Mesothelial cell of epicardium (in vitro differentiated cells): Measurements from ENCODE around the gene ABCC6. TPM values are rescaled to one million over a fixed set of nuclear protein-coding genes. Genes with fewer than 3 reads are reported as not detected.

Source experiments
- DNase-seq, 2 experiments: peaks; one replicate each; pipeline ENCODE4 v3.0.0; 2021; ENCODE audit warnings: low spot score in 2 of 2; ENCODE audit not compliant: unreplicated experiment in 2 of 2
- H3K27ac Mint-ChIP-seq: 2 replicates; pipeline ENCODE4 v1.8.0; 2021; ENCODE audit warnings: mixed read lengths
- H3K27me3 Mint-ChIP-seq: 2 replicates; pipeline ENCODE4 v1.8.0; 2021; ENCODE audit warnings: low read depth, mixed read lengths
- H3K36me3 Mint-ChIP-seq: 2 replicates; pipeline ENCODE4 v1.8.0; 2021; ENCODE audit warnings: mixed read lengths
- H3K4me1 Mint-ChIP-seq: 2 replicates; pipeline ENCODE4 v1.8.0; 2021; ENCODE audit warnings: mixed read lengths
- H3K4me3 Mint-ChIP-seq: 2 replicates; pipeline ENCODE4 v1.8.0; 2021; ENCODE audit warnings: mild to moderate bottlenecking, moderate library complexity, mixed read lengths
- H3K9me3 Mint-ChIP-seq: 2 replicates; pipeline ENCODE4 v1.8.0; 2021; ENCODE audit warnings: mixed read lengths
- total RNA-seq: library from RNA; stranded (reverse); gene quantifications from 3 replicates; pipeline ENCODE4 v1.2.1, GENCODE V29; 2021
- TF ChIP-seq, protein P1 (sequence below): fragments of 200-600 bp; sonication (generic); IDR thresholded peaks from one replicate; pipeline ENCODE4 v1.5.0; 2021; ENCODE audit warnings: antibody characterized with exemption; ENCODE audit not compliant: unreplicated experiment

ABCC6 gene
- total RNA-seq, 1 donor from 2014 or later: 3.2 TPM

DNA sequence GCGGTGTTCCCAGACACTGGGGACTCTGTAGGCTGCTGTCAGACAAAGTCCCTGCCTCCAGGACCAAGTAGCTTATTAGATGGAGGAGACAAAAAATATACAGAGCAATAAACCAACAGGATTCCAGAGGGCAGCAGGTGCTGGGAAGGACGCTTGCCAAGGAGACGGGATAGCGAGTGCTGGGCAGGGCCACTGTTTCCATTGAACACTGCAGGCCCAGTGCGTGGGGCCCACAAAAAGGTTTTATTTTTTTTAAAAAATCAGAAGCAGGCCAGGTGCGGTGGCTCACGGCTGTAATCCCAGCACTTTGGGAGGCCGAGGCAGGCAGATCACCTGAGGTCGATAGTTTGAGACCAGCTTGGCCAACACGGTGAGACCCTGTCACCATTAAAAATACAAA lies 84.2 kb downstream of the ABCC6 start:
- H3K36me3 Mint-ChIP-seq: peaks cover 41% of the 10 kb centered on the region
- no peaks in the 10 kb centered on the region for H3K9me3 Mint-ChIP-seq
- no peak for DNase-seq
- no peak overlapping the region for H3K4me3 Mint-ChIP-seq
- H3K4me1 Mint-ChIP-seq: no peaks in the 10 kb centered on the region
- H3K27ac Mint-ChIP-seq: no peak overlapping the region
- TF ChIP-seq, protein P1, sequence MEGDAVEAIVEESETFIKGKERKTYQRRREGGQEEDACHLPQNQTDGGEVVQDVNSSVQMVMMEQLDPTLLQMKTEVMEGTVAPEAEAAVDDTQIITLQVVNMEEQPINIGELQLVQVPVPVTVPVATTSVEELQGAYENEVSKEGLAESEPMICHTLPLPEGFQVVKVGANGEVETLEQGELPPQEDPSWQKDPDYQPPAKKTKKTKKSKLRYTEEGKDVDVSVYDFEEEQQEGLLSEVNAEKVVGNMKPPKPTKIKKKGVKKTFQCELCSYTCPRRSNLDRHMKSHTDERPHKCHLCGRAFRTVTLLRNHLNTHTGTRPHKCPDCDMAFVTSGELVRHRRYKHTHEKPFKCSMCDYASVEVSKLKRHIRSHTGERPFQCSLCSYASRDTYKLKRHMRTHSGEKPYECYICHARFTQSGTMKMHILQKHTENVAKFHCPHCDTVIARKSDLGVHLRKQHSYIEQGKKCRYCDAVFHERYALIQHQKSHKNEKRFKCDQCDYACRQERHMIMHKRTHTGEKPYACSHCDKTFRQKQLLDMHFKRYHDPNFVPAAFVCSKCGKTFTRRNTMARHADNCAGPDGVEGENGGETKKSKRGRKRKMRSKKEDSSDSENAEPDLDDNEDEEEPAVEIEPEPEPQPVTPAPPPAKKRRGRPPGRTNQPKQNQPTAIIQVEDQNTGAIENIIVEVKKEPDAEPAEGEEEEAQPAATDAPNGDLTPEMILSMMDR: no peak
- H3K27me3 Mint-ChIP-seq: no peaks in the 10 kb centered on the region

DNA sequence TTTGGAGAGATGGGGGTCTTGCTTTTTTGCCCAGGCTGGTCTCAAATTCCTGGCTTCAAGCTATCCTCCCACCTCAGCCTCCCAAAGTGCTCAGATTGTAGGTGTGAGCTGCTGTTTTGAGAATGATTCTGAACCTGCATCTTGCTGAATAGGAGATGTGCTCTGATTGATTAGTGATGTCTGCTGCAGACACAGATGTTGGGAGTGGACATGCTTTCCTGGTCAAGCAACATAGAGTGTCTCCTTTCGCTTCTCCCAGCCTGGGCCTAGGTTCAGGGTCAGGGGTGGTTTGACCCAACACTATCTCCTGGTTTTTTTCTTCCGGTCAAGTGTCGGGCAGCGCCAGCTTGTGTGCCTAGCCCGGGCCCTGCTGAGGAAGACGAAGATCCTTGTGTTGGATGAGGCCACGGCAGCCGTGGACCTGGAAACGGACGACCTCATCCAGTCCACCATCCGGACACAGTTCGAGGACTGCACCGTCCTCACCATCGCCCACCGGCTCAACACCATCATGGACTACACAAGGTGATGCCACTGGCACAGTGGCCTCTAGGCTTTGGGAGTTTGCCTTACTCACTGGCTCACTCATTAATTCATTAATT lies 85.2 kb downstream of the ABCC6 start:
- H3K27me3 Mint-ChIP-seq: no peaks in the 10 kb centered on the region
- TF ChIP-seq, protein P1: no peak
- H3K36me3 Mint-ChIP-seq: peaks cover 44% of the 10 kb centered on the region
- no peaks in the 10 kb centered on the region for H3K9me3 Mint-ChIP-seq
- no peak overlapping the region for H3K4me3 Mint-ChIP-seq
- no peak for DNase-seq
- H3K27ac Mint-ChIP-seq: no peak overlapping the region
- no peaks in the 10 kb centered on the region for H3K4me1 Mint-ChIP-seq

DNA sequence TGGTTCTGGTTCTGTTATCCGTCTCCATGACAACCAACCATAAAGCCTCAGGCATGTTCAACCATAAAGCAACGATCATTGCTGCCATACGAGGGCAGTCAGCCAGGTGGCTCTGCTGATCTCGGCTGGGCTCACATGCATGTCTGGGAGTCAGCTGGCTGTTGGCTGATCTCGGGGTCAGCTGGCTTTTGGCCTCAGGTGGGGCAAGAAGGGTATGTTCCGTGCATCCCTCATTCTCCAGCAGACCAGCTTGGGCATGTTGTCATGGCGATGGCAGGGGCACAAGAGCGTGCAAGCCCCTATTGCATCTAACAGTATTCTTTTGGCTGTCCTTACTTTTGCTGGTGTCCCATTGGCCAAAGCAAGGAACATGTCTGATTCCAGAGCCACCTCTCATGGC lies 86.2 kb downstream of the ABCC6 start:
- H3K36me3 Mint-ChIP-seq: peaks cover 40% of the 10 kb centered on the region
- no peak overlapping the region for H3K4me3 Mint-ChIP-seq
- H3K4me1 Mint-ChIP-seq: no peaks in the 10 kb centered on the region

DNA sequence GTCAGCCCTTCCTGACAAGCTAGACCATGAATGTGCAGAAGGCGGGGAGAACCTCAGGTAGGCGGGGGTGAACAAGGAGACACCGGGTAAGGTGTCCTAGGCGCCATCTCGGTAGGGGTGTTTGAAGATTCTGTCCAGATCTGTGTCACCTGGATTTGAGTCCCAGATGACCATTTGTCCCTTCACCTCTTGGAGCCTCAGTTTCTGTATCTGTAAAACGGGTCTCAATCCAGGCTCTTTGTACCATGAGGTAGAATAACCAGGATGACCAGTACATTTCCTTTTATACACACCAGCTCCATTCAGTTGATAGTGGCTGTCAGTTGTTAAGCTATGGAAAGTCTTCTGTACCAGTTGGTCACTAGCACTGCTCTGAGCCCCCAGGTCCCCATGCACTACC lies 86.7 kb downstream of the ABCC6 start:
- TF ChIP-seq, protein P1: no peak
- H3K4me3 Mint-ChIP-seq: no peak overlapping the region
- no peaks in the 10 kb centered on the region for H3K27me3 Mint-ChIP-seq
- peaks cover 42% of the 10 kb centered on the region for H3K36me3 Mint-ChIP-seq
- H3K4me1 Mint-ChIP-seq: no peaks in the 10 kb centered on the region
- no peak for DNase-seq
- H3K9me3 Mint-ChIP-seq: no peaks in the 10 kb centered on the region
- H3K27ac Mint-ChIP-seq: no peak overlapping the region

More for the DNA sequence above, 86.2 kb downstream of the ABCC6 start:
- TF ChIP-seq, protein P1: no peak
- Mint-ChIP-seq H3K27ac (no peak overlapping the region), H3K27me3 (no peaks in the 10 kb centered on the region), H3K9me3 (no peaks in the 10 kb centered on the region)
- no peak for DNase-seq

DNA sequence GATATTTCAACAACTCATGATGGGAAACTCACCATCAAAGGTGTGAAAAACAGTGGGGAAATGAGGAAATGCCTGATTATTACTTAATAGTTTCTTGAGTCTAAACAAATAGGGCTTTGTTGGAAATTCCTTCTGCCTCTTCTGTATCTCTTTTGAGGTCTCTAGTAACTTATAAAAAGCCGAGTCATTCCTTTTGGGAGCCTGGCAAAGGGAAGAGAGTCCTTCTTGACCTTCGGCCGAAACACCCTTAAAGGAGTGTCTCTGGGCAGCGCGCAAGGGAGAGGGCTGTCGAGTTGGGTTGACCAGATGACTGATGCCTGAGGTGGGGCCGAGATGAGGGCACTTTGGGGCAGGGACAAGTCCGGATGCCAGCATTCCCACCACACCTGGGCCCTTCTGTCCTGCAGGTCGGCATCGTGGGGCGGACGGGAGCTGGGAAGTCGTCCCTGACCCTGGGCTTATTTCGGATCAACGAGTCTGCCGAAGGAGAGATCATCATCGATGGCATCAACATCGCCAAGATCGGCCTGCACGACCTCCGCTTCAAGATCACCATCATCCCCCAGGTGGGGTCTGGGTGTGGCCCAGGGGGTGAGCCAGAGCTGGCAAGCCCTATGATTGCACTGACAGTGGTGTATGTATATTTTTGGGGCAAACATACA lies 89.2 kb downstream of the ABCC6 start:
- Mint-ChIP-seq H3K27ac (no peak overlapping the region), H3K9me3 (no peaks in the 10 kb centered on the region), H3K4me3 (no peak overlapping the region), H3K36me3 (peaks cover 28% of the 10 kb centered on the region), H3K27me3 (no peaks in the 10 kb centered on the region), H3K4me1 (no peaks in the 10 kb centered on the region)
- no peak for DNase-seq
- TF ChIP-seq, protein P1: no peak
